ENCODE measurements around the gene IRAK3. TPM values are rescaled to one million over a fixed set of nuclear protein-coding genes. Genes with fewer than 3 reads are reported as not detected.

The IRAK3 gene
- total RNA-seq, 1 experiment from 2014 or later, result 0.12 TPM

- BruUV-seq (replicated peaks), result no TSS peak
- Histone ChIP-seq H3K4me3 (replicated peaks in 1 of 2; ENCODE audit: low read depth in 1 of 2, low read length in 2 of 2) (no peak overlapping the region), H3K9me2 (ENCODE audit: insufficient read depth) (no peaks in the 10 kb centered on the region), H3K36me3 (ENCODE audit: control insufficient read depth in 1 of 2, insufficient read depth in 2 of 2, low read length in 2 of 2) (no peaks in the 10 kb centered on the region), H4K20me1 (ENCODE audit: insufficient read depth) (no peaks in the 10 kb centered on the region), H3K4me2 (ENCODE audit: low read length) (no peak overlapping the region), H3K27ac (ENCODE audit: low read depth, low read length) (no peak overlapping the region), H2AFZ (ENCODE audit: low read depth, low read length, poor library complexity, severe bottlenecking) (no peak overlapping the region), H3K9me3 (ENCODE audit: control insufficient read depth in 1 of 2, insufficient read depth in 1 of 2, low read depth in 1 of 2, low read length in 2 of 2) (no peaks in the 10 kb centered on the region), H3K4me1 (ENCODE audit: control insufficient read depth in 1 of 2, insufficient read depth in 2 of 2, low read length in 2 of 2) (no peaks in the 10 kb centered on the region), H3K79me2 (ENCODE audit: insufficient read depth, low read length) (no peaks in the 10 kb centered on the region), H3K27me3 (ENCODE audit: insufficient read depth, low read length) (no peaks in the 10 kb centered on the region; the same call in 1 of the 2 replicates), H3K9ac (ENCODE audit: low read length) (no peak overlapping the region)
- intact Hi-C loops (cut with micrococcal nuclease), result no loop called here
- RAD21 ChIA-PET (ENCODE audit: low non-redundant PET in 1 of 2, low total read pairs in 2 of 2, uncharacterized antibody in 2 of 2, unreplicated experiment in 2 of 2), result no interaction called here
- DNase-seq (ENCODE audit: low read depth, low spot score), result no peak
- CTCF ChIA-PET, result no interaction called here
- TF ChIP-seq TCF7L2 (IDR thresholded peaks at IDR 0.05; ENCODE audit: borderline replicate concordance, extremely low read depth, insufficient read depth, insufficient read length) (no peak), SRF (IDR thresholded peaks at IDR 0.05; ENCODE audit: low read depth) (no peak), RAD21 (IDR thresholded peaks at IDR 0.05; ENCODE audit: low read depth) (no peak), CBX3 (IDR thresholded peaks at IDR 0.05; ENCODE audit: low read depth) (no peak), CEBPB (IDR thresholded peaks at IDR 0.05; ENCODE audit: low read depth) (no peak), ZNF274 (IDR thresholded peaks at IDR 0.05; ENCODE audit: low read depth, low read length) (no peak), ZBTB33 (IDR thresholded peaks at IDR 0.05; ENCODE audit: extremely low read depth, insufficient replicate concordance, low read length) (no peak), CTCF (IDR thresholded peaks at IDR 0.05 in 2 of 3, conservative IDR thresholded peaks at IDR 0.05 in 1 of 3; ENCODE audit: borderline replicate concordance in 1 of 3, insufficient read depth in 1 of 3, low read depth in 2 of 3, low read length in 2 of 3) (no peak), FOSL1 (IDR thresholded peaks at IDR 0.05; ENCODE audit: low read depth) (no peak), ZFX (IDR thresholded peaks at IDR 0.05) (no peak), ATF3 (IDR thresholded peaks at IDR 0.05) (no peak), REST (IDR thresholded peaks at IDR 0.05; ENCODE audit: low read depth) (no peak), JUND (IDR thresholded peaks at IDR 0.05) (no peak), ELF1 (IDR thresholded peaks at IDR 0.05; ENCODE audit: borderline replicate concordance, low read depth) (no peak), POLR2AphosphoS5 (IDR thresholded peaks at IDR 0.05; ENCODE audit: low read depth, low read length) (no peak)
- POLR2A ChIA-PET, result no interaction called here
- no peak for ATAC-seq
Measured at GRCh38 chr12:66262737-66263136, 73.7 kb downstream of the IRAK3 start.
